T-helper 1 cell treated with Interleukin-12 subunit alpha and Interleukin-12 subunit beta and Interleukin-4 antibody, amounts not matched to agents 30 ng/mL and 1 ng/mL, for 36 hours (primary cell): Measurements from ENCODE around the gene SRSF11. TPM values are rescaled to one million over a fixed set of nuclear protein-coding genes. Genes with fewer than 3 reads are reported as not detected.
"Not testable (repeated sequence)": the region's sequence is repeated elsewhere in the genome, so short reads cannot be mapped to it uniquely, and the experiment has no call there.

Experiments
- intact Hi-C: fragments of 100-400 bp; cut with micrococcal nuclease; formaldehyde crosslinking; loops from one replicate; pipeline ENCODE4 v1.15.1; 2024
- total RNA-seq: library from RNA; stranded (reverse); gene quantifications from 2 replicates; pipeline ENCODE4 v1.2.3, GENCODE V29; 2022

SRSF11 gene, protein sequence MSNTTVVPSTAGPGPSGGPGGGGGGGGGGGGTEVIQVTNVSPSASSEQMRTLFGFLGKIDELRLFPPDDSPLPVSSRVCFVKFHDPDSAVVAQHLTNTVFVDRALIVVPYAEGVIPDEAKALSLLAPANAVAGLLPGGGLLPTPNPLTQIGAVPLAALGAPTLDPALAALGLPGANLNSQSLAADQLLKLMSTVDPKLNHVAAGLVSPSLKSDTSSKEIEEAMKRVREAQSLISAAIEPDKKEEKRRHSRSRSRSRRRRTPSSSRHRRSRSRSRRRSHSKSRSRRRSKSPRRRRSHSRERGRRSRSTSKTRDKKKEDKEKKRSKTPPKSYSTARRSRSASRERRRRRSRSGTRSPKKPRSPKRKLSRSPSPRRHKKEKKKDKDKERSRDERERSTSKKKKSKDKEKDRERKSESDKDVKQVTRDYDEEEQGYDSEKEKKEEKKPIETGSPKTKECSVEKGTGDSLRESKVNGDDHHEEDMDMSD
- 191 and 198 TPM in 2 replicates for total RNA-seq

DNA sequence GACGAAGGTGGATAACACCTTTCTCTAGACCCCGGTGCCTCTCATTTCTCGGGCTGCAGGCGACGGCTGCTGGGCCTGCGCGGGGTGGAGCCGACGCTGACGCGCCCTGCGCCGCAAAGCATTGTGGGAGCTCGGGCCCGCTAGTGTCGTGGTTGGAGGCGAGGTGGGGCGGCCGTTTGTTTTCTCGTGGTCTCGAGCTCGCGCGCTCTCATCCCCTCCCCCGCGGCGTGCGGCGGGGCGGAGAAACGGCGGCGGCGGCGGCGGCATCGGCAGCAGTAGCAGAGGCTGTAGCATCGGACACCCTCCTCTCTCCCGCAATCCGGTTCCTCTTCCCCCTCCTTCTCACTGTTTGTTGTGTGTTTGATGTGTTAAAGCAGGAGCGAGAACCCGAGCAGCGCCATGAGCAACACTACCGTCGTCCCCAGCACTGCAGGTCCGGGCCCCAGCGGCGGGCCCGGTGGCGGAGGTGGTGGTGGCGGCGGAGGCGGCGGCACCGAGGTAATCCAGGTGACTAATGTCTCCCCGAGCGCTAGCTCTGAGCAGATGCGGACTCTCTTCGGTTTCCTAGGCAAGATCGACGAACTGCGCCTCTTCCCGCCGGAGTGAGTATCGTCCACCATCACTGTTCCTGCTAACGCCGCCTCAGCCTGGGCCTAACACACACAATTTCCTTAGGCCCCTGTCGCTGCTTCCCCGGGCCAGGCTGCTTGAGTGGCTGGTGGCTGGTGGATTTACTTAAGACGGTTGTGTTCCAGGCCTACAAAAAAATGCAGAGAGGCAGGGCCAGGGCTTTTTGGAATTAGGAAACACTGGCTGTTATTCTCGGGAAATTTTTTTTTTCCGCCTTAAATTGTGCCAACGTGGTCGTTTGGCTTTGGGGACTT, at the start of gene SRSF11:
SRSF11 (plus strand) TSS at position 143 of the 884 bp plus-strand sequence; CDS start at position 400, 257 bp downstream.
- intact Hi-C loops, result loop anchor here (1.0 to 2.0 kb wide), 8 partner anchors 10 to 1725 kb away; partner anchors contain the start of genes ANKRD13C, DEPDC1, LRRC40 and ZRANB2

DNA sequence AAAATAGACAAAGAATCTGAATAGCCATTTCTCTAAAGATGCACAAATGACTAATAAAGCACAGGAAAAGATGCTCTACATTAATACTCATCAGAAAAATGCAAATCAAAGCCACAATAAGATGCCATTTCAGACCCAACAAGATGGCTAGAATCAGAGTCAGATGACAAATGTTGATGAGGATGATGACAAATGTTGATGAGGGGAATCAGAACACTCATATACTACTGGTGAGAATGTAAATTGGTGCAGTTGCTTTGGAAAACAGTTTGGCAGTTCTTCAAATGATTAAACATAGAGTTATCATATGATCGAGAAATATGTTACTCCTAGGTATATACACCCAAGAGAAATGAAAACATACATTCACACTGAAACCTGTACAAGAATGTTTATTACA, 49.7 kb upstream of the SRSF11 start:
- intact Hi-C loops, result no loop called here

DNA sequence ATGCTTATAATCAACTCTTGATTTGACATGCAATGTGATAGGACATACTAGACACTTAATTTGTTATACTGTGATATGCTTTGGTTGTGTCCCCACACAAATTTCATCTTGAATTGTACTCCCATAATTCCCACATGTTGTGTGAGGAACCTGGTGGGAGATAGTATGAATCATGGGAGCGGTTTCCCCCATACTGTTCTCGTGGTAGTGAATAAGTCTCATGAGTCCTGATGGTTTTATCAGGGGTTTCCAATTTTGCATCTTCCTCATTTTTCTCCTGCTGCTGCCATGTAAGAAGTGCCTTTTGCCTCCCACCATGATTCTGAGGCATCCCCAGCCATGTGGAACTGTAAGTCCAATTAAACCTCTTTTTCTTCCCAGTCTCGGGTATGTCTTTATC, 36.0 kb upstream of the SRSF11 start:
- intact Hi-C loops, result not testable (repeated sequence)

DNA sequence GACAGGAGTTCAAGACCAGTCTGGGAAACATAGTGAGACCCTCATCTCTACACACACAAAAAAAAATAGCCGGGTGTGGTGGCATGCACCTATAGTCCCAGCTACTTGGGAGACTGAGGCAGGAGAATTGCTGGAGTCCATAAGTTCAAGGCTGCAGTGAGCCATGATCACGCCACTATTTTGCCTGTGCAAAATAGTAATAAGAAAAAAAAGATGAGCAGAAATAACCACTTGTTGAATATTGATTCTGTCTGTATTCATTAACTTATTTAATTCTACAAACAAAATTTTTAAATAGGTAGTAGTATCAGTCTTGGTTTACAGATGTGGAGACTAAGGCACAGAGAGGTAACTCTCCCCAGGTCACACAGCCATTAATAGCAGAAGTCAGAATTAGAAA, 32.7 kb upstream of the SRSF11 start:
- intact Hi-C loops, result no loop called here

DNA sequence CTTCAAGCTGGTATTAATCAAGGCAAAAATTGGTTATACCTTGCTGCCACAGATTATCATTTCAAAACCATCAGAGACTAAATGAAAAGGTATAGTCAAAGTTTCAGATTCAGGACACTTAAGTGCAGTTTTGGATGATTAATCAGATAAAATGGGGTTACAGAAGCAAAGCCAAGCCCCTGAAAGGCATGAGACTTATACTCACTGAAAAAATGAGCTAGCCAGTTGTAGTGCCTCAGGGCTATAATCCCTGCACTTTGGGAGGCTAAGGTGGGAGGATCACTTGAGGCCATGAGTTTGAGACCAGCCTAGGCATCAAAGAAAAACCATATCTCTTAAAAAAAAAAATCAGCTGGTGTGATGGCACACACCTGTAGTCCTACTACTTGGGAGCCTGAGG, 31.0 kb upstream of the SRSF11 start:
- intact Hi-C loops, result no loop called here

DNA sequence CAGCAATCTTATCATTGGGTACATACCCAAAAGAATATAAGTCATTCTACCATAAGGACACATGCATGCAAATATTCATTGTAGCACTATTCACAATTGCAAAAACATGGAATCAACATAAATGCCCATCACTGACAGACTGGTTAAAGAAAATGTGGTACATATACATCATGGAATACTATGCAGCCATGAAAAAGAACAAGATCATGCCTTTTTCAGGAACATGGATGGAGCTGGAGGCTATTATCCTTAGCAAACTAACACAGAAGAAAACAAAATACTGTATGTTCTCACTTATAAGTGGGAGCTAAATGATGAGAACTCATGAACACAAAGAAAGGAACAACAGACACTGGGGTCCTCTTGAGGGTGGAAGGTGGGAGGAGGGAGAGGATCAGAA, 28.7 kb upstream of the SRSF11 start:
- intact Hi-C loops, result not testable (repeated sequence)

DNA sequence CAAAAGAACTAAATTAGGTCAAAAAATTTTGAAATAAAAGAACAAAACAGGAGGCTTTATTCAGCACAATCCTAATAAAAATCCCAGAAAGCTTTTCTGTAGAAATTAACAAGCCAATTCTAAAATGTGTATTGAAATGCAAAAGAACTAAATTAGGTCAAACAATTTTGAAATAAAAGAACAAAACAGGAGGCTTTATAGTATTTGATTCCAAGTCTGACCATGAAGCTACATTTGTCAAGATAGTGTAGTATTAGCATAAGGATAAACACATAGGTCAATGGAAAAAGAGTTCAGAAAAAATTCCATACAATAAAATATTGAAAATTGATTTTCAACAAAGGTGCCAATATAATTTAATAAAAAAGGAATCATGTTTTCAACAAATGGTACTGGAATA, 26.6 kb upstream of the SRSF11 start:
- intact Hi-C loops, result no loop called here

DNA sequence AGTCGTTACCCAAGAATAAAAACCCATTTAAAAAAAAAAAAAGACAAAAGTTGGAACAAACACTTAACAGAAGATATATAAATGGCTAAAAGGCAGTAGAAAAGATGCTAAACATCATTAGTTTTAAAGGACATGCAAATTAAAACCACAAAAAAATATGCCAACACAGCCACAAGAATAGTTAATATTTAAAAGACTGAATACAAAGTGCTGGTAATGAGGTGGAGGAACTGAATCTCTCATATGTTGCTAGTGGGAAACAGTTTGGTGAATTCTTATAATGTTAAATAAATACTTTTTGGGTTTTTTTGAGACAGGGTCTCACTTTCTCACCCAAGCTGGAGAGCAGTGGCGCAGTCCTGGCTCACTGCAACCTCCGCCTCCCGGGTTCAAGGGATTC, 25.8 kb upstream of the SRSF11 start:
- intact Hi-C loops, result no loop called here

DNA sequence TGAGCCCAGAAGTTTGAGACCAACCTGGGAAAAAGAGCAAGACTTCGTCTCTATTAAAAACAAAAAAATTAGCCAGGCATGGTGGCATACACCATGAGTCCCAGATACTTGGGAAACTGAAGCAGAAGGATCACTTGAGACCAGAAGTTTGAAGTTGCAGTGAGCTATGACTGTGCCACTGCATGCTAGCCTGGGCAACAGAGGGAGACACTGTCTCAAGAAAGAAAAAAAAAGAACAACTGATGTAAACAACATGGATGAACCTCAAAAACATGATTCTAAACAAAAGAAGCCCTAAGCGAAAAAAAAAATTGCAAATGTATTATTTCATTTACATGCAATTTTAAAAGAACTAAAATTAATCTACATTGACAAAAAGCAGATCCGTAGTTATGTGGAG, 24.8 kb upstream of the SRSF11 start:
- intact Hi-C loops, result no loop called here

DNA sequence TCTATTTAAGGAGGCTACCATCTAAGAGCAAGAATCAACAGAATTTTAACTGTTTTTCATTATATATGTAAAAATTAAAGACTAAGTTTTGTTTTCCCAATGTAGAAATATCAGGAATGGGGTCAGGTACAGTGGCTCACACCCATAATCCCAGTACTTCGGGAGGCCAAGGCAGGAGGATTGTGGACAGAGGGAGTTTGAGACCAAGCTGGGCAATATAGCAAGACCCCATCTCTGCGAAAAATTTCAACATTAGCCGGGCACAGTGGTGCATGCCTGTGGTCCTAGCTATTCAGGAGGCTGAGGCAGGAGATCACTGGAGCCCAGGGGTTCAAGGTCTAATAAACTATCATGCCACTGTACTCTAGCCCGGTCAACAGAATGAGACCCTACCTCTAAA, 21.1 kb upstream of the SRSF11 start:
- intact Hi-C loops, result no loop called here

DNA sequence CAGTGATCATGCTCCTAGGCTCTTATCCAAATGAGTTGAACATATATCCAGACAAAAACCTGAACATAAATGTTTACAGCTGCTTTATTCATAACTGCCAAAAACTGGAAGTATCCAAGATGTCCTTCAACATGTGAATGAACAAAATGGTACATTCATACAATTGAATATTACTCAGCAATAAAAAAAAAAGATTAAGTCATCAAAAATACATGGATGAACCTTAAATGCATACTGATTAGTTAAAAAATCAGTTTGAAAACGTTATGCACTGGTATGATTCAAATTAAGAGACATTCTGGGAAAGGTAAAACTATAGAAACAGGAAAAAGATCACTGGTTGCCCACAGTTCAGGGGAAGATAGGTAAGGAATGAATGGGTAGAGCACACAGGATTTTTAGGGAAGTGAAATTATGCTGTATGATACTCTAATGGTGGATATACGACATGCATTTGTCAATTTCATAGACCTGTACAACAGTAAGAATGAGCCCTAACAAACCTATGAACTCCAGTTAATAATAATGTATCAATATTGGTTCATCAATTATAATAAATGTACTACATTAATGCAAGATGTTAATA, 18.9 kb upstream of the SRSF11 start:
- intact Hi-C loops, result no loop called here

DNA sequence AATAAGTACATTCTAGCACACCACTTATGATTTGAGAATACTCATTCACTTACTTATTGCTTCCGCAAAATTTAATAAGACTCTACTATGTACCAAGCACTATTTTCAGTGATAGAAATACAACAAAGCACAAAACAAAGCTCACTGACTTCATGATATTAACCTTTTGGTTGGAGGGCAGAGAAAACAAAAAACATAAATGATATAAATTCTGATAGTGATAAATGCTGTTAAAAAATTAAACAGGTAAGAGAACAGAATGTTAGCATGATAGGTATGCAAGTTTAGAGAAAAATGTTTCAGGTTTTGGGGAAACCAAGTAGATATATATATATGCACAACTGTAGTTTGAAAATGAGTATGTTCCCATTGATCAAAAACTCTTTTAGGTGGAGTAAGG, 17.0 kb upstream of the SRSF11 start:
- intact Hi-C loops, result loop anchor here (2.0 kb wide), 1 partner anchor 71 kb away; no protein-coding TSS in a partner anchor

DNA sequence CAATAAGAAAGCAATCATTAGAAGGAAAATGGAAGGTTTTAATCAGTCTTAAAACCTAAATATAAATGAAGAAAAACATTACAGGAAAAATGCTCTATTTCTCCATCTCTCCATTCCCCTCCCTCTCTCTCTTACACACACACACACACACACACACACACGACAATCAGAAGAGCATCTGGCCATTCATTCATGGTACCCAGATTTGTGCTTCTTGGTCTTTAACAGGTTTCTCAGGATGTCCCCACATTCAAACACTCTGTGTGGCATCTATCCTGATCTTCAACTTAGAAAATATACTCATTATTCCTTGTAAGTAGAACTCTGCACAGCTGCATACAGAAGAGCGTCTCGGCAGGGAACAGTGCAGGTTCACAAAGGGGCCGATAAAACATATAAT, 16.6 kb upstream of the SRSF11 start:
- intact Hi-C loops, result loop anchor here (2.0 kb wide), 1 partner anchor 72 kb away; no protein-coding TSS in a partner anchor

DNA sequence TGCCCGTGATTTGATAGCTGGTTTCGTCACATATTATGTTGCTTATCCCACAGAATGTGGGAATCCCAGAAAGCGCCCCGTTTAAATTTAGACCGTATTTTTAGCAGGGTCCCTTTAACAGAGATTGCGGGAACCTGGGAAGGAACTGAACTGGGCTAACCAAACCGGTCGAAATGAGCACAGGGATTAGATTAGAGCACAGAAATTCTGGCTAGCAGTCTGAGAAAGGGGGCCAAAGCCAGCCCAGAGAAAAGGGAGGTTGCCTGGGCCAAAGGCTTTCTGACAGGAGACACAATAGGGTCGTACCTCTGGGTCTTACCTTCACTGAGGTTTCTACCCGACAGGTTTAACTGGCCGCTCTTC, 16.1 kb upstream of the SRSF11 start:
- intact Hi-C loops, result loop anchor here (1.0 to 2.0 kb wide), 7 partner anchors 16 to 876 kb away; partner anchors contain the start of genes ANKRD13C, CTH, SRSF11 and ZRANB2

DNA sequence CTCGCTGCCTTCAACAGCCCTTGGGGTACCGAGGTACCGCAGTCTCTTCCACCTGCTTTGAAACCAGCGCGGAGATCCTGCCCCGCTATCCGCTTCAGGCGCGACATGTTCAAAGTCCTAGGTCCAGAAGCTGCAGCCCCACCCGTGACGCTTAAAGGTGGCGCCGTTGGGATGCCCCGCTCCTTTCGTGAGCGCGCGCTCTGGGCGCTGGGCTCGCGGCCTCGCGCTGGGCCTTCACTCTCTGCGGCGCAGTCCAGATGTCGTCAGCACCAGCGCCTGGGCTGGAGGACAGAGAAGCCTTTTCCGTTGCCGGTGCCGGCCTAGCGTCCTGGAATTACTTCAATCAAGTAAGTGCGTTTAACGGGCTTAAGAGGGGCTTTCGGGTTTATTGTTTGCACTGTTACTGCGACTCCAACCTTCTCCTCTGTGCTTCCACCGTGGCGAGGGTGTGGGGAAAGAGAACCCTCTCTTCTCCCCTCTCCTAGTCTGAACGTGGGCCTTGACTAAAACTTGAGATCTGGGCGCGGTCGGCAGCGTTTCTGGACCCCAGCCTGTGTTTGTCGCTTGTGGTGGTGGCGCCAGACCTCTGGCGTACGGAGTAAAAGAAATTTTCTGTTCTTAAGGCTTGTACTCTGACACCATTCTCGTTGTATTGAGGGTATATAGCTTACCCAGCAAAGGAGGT, 15.6 kb upstream of the SRSF11 start, which contains the start of gene LRRC40:
LRRC40 (minus strand) TSS at position 146 of the 685 bp plus-strand sequence; CDS start at position 107, 39 bp downstream.
- intact Hi-C loops, result loop anchor here (1.0 to 2.0 kb wide), 7 partner anchors 16 to 876 kb away; partner anchors contain the start of genes ANKRD13C, CTH, SRSF11 and ZRANB2

DNA sequence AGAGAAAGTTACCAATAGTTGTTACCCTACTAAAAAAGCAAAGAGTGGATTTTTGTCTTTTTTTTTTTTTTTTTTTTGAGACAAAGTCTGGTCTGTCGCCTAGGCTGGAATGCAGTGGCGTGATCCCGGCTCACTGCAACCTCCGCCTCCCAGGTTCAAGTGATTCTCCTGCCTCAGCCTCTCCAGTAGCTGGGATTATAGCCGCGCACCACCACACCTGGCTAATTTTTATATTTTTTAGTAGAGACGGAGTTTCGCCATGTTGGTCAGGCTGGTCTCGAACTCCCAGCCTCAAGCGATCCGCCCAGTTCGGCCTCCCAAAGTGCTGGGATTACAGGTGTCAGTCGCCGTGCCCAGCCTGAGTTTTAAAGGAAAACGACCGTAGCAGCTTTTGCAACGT, 14.3 kb upstream of the SRSF11 start:
- intact Hi-C loops, result not testable (repeated sequence)

DNA sequence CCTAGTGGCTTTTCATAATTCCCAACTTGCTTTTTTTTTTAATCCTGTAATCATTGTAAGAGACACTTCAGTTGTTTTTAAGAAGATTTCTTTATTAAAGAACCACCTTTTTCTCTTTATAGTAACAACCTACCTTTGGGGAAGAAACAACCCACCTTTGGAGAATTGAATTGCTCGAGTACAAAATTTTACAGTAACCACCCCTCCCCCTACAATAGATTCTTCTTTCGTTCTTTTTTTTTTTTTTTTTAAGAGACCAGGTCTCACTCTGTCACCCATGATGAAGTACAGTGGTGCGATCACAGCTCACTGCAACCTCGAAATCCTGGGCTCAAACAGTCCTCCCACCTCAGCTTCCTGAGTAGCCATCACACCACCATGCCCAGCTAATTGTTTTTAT, 13.7 kb upstream of the SRSF11 start:
- intact Hi-C loops, result no loop called here

DNA sequence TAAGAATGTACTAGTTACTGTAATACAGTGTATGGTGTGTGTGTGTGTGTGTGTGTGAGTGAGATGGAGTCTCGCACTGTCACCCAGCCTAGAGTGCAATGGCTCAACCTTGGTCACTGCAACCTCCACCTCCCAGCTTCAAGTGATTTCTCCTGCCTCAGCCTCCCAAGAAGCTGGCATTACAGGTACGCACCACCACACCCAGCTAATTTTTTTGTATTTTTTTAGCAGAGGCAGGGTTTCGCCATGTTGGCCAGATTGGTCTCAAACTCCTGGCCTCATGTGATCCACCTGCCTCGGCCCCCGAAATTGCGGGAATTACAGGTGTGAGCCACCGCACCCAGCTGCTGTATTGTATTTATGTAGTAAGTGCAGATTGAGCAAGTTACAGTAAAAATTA, 12.9 kb upstream of the SRSF11 start:
- intact Hi-C loops, result no loop called here

DNA sequence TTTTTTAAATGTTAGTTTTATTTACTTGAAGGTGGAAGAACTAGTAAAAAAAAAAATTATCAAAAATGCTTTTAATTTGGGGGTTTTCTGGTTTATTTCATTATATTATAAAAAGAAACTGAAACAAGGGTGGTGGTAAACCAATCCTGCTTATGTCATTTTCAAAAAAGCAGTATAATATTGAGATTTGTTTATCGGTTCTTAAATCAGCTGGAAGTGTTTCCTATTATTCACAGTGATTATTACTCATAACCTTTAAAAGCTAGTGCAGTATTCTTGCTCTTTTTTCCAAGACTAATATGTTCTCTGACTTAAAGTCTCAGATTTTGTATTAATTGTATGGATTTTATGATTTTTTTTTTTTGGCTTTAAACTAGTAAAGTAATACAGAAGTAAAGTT, 10.4 kb upstream of the SRSF11 start:
- intact Hi-C loops, result loop anchor here (1.0 kb wide), 1 partner anchor 10 kb away; the partner anchor contains the start of gene SRSF11

DNA sequence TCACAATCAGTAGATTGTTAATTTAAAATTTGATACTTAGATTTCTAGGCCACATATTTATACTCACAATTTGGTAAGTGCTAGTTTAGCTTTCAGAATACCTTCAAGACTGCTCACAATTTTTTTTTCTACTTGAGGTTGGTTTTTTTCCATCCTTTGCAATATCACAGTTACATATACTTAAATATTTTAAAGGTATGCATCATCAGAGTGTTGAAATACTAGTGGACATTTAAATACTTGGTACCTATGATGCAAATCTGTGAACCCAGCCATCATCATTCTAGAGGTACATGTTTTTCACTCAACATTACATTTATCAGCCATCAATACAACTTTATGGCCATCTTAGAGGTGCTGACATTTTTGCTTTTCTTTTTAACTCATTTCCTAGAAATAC, 9.6 kb upstream of the SRSF11 start:
- intact Hi-C loops, result loop anchor here (1.0 kb wide), 1 partner anchor 10 kb away; the partner anchor contains the start of gene SRSF11
